ENCODE data around the gene PIAS2.
"Not testable (repeated sequence)": the region's sequence is repeated elsewhere in the genome, so short reads cannot be mapped to it uniquely, and the experiment has no call there.

PIAS2 gene

DNA sequence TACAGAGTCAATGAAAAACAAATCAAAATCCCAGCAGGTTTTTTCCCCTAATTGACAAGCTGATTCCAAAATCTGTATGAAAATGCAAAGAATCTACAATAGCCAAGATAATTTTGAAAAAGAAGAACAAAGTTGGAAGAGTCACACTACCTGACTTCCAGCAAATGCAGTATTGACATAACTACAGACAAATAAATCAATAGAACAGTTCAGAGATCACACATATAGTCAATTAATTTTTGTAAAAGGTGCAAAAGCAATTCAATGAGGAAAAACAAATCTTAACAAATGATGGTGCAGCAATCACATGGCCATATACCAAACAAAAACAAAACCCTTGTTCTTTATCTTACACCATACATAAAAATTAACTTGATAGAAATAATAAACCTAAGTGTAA lies 85.9 kb downstream of the PIAS2 start:
- no peak for DNase-seq (ENCODE audit: low read depth)

DNA sequence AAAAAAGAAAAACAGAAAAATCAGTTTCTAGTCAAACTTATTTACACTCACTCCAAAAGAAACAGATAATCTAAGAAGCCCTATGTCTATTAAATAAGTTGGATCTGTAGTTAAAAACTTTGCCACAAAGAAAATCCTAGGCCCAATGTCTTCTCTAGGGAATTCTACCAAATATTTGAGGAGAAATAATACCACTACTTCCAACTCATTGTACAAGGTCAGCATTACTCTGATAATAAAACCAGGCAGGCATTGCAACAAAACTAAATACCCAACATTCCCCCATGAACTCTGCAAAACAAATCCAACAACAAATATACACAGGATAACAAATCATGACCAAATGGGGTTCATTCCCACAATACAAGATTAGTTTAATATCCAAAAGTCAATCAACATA lies 86.7 kb downstream of the PIAS2 start:
- no peak for DNase-seq (ENCODE audit: low read depth)

DNA sequence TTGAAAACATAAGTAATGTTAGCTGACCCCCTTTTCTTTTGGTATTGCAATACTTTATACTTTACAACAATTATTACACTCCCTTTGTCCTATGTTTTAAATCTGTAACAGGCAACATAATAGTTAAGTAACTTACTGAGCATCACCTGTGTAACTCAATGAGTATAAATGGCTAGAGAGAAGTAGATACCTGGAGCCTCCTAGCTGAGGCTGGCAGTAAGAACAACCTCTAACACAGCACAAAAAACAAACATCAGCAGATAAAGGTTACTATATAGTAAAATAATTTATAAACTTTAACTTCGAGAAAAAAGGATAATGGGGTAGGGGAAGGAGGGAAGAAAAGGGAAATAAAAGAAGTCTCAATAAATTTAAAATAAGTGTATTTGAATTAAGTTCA lies 87.4 kb downstream of the PIAS2 start:
- no peak for DNase-seq (ENCODE audit: low read depth)

DNA sequence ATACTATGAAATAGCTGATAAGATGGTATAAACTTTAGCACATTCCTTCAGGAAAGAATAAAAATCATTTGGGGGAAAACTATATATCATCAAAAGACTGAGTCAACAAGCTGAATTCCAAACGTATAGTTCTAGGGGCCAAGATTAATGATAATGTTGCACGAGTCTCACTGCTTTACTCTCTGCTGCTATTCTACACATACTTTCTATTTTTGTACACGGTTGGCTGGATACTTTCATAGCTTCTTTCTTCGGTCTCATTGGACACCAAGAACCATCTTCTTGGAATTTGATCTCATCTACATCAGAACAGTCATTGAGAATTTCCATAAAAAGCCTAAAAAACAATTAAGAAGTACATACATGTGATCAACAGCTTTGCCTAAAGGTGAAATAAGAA lies 87.8 kb downstream of the PIAS2 start:
- no peak for DNase-seq (ENCODE audit: low read depth)

DNA sequence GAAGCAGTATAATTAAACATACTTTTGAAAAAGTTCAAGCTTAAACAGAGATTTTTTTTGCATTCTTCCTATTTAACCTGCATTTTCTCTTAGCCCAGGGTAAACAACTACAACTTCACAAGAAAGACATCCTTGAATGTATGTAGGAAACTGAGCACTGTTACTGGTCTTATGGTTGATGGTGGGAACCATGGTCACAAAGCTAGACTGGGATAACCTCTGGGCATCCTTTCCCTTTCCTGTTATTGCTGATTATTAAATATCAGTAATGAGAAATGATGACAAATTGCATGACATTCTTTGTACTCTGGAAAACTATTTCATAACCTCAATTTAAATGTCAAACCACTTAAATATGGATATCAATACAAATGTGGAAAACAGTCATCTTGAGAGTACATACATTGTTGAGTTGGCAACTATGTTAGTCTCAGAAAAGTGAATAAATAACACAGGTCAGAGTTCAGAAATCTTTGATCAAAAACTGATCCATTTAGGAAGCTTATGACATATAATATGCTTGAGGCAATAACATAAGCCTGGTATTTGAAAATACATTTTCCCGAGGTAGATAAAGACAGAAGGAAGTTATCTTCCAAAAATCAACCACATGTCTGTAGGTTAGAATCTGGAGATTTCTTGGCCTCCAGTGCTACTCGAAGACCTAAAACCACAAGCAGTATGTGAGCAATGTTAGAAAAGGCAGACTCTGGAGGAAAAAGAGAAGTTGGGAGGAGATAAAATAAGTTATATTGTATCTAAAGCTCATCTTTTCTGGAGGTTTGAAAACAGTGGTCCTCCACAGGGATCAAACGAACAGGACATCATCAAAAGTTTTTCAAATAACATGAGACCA lies 95.2 kb downstream of the PIAS2 start:
- DNase-seq (ENCODE audit: low read depth): no peak

DNA sequence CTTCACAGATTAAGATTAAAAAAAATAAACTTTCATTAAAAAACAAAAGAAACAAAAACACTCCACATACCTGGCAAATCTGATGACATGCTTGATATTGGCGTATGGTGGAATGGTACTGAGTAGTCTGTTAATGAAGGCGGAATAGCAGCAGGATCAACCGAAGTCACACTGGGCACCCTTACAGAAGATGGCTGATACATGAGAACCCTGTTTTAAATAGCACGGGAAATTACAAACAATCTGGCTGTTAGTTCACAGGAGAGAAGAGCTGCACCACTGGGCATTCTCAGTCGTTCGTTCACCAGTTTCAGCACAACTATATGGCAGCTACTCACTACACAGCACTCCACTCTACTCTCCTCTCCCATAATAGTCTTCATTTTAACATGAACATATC lies 96.4 kb downstream of the PIAS2 start:
- DNase-seq (ENCODE audit: low read depth): no peak

DNA sequence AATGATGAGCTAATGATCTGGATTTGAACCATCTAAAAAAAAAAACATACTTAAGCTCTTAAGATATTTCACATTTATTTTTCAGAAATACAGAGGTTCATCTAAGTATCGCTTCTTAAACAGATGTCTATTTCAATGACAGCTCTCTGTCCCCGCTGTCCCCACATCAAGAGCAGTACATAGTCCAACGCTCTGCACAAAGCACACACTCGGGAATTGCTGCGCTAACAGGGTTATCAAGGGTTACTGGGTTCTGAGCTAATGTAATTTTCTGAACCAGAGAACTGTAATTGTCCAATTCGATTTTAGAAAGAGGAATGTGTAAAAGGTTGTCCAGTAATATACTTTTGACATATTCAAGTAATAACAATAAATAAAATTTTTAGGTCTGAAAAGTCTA lies 101.6 kb downstream of the PIAS2 start:
- no peak for DNase-seq (ENCODE audit: low read depth)

DNA sequence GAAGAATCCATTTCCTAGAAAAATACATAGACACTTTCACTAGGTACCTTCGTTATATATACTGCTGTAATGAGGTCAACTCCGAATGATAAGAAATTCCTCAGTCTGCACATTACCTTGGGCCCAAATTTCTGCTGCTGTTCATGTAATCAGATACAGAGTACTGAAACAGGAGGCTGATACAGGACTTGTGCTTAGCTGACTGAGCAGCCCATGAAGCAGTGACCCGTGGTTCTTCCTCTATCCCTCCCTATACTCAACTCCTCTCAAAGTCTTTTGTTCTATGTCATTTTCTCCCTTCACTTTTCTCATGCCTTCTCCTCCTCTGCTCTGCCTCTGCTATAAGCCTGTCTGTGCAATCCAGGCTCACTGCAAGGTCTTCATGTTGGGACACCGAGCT lies 102.9 kb downstream of the PIAS2 start:
- no peak for DNase-seq (ENCODE audit: low read depth)

DNA sequence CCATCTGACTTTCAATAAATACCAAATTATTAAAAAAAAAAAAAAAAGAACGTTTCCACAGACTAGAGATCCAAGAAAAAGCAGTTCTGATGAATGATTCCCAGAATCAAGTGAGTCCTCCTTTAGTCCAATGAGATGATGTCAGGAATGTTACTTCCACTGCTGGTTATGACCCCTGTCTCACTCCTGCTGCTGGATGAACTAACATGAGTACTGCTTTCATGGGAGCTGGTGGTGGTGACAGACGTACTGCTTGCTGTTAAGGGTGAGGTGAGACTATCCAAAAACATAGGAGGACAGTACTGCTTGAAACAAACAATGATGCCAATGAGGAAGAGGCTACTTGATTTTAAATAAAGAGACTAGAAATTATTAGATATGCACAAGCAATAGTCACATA lies 105.0 kb downstream of the PIAS2 start:
- DNase-seq (ENCODE audit: low read depth): no peak

DNA sequence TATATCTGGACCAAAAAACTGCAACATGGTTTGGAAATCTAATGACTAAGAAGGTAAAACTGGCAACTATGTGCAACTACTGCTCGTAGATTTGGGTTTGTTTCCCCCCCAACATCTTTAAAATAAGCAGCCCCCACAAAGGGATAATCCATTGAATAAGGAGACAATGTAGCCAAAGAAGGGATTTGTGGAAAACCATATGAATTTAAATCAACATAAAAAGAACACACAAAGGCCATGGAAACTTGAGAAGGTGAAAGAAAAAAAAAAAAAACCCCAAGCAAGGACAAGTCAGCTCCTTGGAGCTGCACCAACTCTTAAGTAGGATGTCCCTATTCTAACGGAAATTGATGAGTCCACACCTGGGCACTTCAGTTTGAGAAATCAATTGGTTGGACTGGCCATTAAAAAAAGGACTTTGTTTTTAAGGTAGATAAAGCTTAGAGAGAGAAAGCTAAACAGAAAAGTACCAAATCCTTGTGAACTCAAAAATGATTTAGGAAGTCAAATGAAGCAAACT lies 106.8 kb downstream of the PIAS2 start:
- DNase-seq (ENCODE audit: low read depth): no peak

DNA sequence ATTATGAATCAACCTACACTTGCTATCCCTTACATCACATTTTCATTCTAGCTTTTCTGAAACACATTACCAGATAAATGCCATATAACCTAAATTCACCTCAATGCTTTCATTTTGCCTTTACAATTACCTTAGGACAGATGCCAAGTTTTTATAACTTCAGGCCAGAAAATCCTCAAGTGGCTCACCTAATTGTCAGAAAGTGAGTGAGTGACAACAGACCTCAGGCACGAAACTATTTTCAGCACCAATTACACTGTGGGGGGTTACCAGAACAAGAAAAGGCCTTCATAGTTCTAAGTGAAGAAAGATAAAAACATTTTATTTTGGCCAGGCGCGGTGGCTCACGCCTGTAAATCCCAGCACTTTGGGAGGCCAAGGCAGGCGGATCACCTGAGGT lies 108.2 kb downstream of the PIAS2 start:
- no peak for DNase-seq (ENCODE audit: low read depth)

DNA sequence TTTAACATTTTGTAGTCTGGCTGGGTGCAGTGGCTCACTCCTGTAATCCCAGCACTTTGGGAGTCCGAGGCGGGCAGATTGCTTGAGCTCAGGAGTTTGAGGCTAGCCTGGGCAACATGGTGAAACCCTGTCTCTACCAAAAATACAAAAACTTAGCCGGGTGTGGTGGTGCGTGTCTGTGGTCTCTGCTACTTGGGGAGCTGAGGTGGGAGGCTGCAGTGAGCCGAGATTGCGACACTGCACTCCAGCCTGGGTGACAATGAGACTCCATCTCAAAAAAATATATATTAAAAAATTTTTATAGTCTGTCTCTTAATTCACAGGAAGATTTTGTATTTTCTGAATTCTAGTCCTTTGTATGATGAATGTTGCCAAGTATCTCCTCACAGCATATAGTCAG lies 121.4 kb downstream of the PIAS2 start:
- DNase-seq (ENCODE audit: low read depth): not testable (repeated sequence)

DNA sequence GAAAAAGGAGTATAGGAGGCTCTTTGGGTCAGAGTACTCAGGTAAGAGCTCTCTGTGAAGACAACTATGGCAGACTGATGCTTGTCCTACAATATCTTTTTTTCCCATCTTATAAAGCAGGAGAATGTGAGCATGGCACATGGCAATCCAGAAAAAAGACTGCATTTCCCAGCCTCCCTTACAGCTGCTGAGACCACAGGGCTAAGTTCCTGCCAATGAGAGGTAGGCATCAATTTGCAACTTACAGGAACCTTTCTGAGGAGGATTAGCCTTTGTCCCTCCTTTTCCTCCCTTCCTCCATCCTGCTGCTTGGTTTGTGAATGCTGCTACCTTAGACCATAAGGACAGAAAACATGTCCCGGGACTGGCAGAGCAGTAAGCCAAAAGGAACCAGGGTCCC lies 122.7 kb downstream of the PIAS2 start:
- DNase-seq (ENCODE audit: low read depth): no peak

DNA sequence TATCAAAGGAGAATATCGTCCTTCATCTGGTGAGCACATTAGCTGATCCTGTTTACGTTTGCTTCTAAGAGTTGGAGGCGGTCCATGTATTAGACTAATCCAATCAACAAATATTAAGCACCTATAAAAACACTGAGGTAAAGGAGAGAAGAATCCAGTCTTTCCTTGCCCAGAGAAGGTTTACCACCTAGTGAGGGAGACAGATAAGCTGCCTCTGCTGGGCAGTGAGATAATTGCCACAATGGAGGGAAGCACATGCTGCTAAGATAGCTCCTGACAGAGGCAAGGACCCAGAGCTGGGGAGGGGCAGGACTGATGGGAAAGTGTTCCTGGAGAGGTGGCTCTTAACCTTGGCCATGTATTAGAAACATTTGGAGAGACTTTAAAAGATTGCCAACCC lies 123.7 kb downstream of the PIAS2 start:
- DNase-seq (ENCODE audit: low read depth): no peak

DNA sequence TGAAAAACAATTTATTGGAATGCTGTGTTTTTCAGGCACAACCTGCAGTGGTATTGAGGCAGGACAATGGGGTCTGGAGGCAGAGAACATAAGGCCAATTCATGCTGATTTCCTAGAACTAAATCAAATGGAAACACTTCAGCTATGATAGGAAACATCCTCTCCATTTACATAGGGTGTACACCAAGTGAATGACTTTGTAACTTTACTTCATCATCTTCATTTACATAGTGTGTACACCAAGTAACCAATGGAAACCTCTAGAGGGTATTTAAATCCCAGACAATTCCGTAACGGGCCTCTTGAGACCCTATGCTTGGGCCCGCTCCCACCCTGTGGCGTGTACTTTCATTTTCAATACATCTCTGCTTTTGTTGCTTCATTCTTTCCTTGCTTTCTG lies 128.2 kb downstream of the PIAS2 start:
- DNase-seq (ENCODE audit: low read depth): no peak

DNA sequence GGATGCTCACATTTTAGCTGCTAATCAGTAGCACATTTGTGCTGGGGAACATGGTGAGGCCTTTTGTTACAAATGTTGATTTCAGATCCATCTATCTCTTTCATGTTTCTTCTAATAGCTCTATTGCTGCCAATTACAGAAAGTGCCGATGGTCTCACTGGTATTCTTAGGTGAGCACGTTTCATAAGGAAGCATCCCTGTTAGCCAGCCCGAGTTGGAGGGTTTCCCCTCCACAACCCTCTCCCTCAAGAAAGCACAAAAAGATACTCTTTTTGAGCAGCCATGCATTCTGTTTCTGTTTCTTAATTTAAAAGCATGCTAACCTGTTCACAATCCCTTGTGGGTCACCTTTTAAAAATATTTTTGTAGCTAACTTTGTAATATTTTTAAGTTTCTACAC lies 129.6 kb downstream of the PIAS2 start:
- no peak for DNase-seq (ENCODE audit: low read depth)

DNA sequence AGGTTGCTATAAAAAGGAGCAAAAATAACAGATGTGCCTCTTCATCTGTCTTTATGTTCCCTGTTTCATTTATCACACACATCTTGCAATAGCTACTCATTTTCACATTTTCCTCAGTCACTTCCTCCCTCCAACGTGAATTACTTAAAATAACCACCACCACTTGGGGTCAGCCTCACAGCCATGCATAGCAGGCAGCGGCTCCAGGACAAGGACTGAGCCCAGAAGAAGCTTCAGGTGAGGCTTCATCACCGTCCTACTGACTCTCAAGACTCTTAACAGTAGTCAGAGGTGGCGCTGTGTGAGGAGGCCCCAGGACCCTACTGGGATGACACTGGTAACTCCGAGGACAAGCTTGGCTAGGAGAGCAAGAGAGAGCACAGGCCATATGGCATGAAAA lies 144.9 kb downstream of the PIAS2 start:
- no peak for DNase-seq (ENCODE audit: low read depth)

DNA sequence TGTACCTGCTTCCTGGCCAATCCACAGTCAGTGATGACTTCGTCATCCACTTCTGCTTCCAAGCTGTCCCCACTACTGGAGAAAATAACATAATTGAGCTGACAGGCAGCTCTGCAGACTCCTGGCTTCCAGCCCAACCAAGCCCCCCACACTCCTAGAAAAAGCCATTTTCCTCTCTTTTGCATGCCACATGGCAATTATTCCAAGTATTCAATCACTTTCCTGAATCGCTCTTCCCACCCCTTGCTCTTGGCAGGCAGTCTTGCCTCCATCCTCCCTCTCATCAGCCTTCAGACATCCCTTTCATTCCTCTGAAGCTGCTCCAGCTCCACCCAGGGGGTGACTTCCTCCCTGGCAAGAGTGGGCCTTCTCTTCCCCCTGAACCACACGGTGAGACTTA lies 146.2 kb downstream of the PIAS2 start:
- no peak for DNase-seq (ENCODE audit: low read depth)

DNA sequence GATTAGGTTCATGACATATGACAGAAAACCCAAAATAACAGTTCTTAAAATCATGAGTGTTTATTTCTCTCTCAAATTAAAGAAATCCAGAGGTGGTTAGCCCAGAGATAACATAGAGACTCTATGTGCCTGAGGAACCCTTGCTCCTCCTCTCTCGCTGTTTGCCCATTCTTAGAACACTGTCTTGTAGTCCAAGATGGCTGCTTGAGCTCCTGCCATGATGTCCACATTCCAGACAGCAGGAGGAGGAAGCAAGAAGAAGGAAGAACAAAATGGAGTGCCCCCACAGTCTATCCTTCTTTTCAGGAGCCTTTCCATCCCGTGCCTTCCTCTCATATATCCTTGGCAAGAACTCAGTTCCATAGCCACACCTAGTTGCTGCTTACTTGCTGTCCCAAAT lies 146.6 kb downstream of the PIAS2 start:
- no peak for DNase-seq (ENCODE audit: low read depth)

DNA sequence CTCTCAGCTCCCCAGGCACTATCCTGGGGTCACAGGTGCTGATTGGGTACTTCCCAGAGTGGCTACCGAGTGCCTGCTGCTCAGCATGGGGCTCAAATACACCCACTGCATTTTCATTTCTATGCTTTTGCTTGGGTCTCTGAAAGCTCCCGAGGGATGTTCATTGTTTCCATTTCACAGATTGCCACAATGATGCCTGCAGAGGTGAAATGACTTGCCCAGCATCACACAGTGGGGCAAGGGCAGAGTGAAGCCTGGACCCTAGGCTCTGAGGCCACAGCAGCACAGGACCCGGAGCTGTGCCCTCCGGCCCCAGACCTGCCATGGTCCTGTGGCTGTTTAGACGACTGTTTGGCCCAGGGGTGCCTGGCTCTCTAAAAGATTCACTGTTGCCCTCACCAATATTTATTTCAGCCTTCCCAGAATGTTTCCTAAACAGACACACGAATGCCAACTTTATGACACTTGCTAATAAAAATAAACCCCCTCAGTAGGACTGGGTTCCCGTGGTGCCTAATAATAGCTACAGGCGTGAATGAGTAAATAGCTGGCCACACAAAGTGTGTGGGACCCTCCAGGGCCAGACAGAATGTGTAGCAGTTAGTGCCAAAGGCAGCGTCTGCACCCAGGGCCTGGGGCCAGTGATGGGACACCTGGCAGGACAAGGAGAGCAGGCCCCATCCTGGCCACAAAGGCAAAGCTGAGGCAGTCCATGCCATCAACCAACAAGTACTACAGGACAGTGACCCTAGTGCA lies 149.0 kb downstream of the PIAS2 start:
- no peak for DNase-seq (ENCODE audit: low read depth)

DNA sequence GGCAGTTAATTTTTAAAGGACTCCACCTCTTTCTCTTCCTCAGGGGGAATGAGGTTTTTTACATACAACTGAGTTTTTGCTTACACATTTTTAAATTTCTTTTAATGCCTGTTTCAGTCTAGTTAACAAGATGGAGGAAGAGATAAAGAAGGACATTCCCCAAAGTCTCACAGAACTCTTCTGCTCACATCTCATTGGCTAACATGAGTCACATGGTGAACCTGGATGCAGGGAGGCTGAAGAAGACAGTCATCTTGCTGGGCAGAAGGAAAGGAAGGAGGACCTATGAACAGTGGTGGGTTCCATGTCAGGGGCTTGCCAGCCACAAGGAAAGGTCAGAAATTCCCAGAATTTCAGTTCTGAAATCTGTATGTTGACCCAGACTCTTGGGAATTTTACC lies 150.1 kb downstream of the PIAS2 start:
- DNase-seq (ENCODE audit: low read depth): no peak

DNA sequence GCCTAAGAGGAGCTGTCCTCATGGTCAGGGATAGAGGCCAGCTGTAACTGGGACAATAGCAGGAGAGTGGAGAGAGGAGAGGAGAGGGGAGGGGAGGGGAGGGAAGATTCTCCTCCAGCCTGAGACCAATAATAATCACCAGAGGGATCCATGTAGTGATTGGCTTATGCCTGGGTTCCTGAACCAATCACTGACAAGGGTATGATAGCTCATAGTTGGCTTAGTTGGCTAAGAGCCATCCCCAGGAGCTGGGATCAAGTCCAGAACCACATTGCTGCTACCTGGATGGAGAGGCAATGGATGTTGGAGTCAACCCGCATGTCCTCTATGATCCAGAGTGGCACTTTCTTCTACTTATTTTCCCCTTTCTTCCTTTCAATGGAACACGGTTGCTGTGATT lies 152.7 kb downstream of the PIAS2 start:
- no peak for DNase-seq (ENCODE audit: low read depth)

DNA sequence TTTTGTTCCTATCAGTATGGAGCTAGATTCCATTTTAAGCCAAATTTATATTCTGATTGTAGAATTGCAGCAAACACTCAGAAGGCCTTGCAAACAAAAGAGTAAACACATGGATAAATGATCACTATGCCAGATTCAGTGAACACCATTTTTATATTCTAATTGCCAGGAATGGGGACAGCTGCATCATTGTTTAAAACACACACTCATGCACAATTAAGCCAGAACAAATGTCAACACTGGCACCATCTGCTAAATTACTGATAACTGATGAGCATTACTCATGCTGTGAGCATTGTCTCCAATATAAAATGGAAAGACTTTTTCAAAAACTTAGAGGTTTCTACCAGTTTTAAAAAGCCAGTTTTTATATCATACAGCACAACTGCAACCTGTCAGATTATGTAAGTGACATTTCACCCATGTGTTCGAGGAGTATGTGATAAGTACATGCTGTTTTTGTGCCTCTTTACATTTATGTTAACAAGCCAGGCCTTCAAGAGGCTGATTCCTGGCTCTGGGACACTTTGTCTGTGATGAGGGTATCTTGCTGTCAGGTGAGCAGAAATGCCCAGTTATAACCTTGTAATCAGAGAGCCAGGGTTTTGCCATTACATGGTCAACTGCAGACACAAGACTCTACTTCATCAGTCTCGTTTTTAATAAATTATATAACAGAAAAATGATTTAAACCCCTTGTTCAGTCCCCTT lies 156.1 kb downstream of the PIAS2 start:
- DNase-seq (ENCODE audit: low read depth): no peak

Measured in GM04503 (cell line).